Measurements from ENCODE around the gene MYO3B. TPM values are rescaled to one million over a fixed set of nuclear protein-coding genes. Genes with fewer than 3 reads are reported as not detected.

The MYO3B gene
- total RNA-seq, 1 experiment from 2014 or later, result 0.52 TPM

DNA sequence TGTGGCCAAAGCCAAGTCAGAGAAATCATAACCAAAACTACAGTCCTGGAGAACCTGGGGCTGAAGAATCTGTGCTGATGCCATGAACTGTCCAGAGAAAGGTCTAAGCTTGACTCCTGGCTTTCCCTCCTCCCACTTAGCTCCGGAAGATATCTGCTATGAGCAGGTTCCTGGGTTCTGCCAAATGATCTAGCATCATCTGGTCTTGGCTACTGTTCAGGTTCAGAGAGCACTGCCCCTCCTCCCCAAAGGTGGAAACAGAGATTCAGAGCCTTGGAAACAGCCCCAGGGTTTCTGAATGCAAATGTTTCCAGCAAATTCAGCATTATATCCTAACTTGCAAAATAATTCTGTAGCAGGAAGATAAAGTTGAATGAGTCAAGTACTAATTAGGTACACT, 317.9 kb downstream of the MYO3B start:
- no peak overlapping the region for H3K4me3 ChIP-seq (ENCODE audit: low read depth, low read length, poor library complexity, severe bottlenecking)
- no peaks in the 10 kb centered on the region for H3K36me3 ChIP-seq (ENCODE audit: insufficient read depth, low read length, poor library complexity, severe bottlenecking)
- intact Hi-C loops (cut with micrococcal nuclease; ENCODE audit: unreplicated experiment), result no loop called here
- no peaks in the 10 kb centered on the region for H3K27me3 ChIP-seq (replicated peaks; ENCODE audit: insufficient read depth, low read depth, low read length, poor library complexity)
- ChIA-PET CTCF (no interaction called here), POLR2A (ENCODE audit: low non-redundant PET) (no interaction called here)
- no peaks in the 10 kb centered on the region for H3K4me1 ChIP-seq (ENCODE audit: insufficient read depth, low read length, poor library complexity, severe bottlenecking)
- no peak overlapping the region for H3K27ac ChIP-seq (ENCODE audit: low read depth, low read length, poor library complexity, severe bottlenecking)
- no peak for DNase-seq (ENCODE audit: low spot score)
- BruUV-seq (replicated peaks), result no TSS peak
- no peak for TF ChIP-seq CTCF (conservative IDR thresholded peaks at IDR 0.05; ENCODE audit: low read depth, low read length)
- no peak for TF ChIP-seq EZH2 (IDR thresholded peaks at IDR 0.05; ENCODE audit: borderline replicate concordance, low read depth, low read length, poor library complexity, severe bottlenecking)
- no peaks in the 10 kb centered on the region for H3K9me3 ChIP-seq (ENCODE audit: low read depth, low read length, poor library complexity, severe bottlenecking)

GRCh38 chr2:170498619-170499018, 320.7 kb downstream of the MYO3B start:
- TF ChIP-seq CTCF (conservative IDR thresholded peaks at IDR 0.05; ENCODE audit: low read depth, low read length) (no peak), EZH2 (IDR thresholded peaks at IDR 0.05; ENCODE audit: borderline replicate concordance, low read depth, low read length, poor library complexity, severe bottlenecking) (no peak)
- Histone ChIP-seq H3K4me3 (ENCODE audit: low read depth, low read length, poor library complexity, severe bottlenecking) (no peak overlapping the region), H3K9me3 (ENCODE audit: low read depth, low read length, poor library complexity, severe bottlenecking) (no peaks in the 10 kb centered on the region), H3K27me3 (replicated peaks; ENCODE audit: insufficient read depth, low read depth, low read length, poor library complexity) (no peaks in the 10 kb centered on the region), H3K27ac (ENCODE audit: low read depth, low read length, poor library complexity, severe bottlenecking) (no peak overlapping the region), H3K36me3 (ENCODE audit: insufficient read depth, low read length, poor library complexity, severe bottlenecking) (no peaks in the 10 kb centered on the region), H3K4me1 (ENCODE audit: insufficient read depth, low read length, poor library complexity, severe bottlenecking) (peaks cover 22% of the 10 kb centered on the region)
- POLR2A ChIA-PET (ENCODE audit: low non-redundant PET), result no interaction called here
- BruUV-seq (replicated peaks), result no TSS peak
- DNase-seq (ENCODE audit: low spot score), result no peak
- CTCF ChIA-PET, result no interaction called here
- intact Hi-C loops (cut with micrococcal nuclease; ENCODE audit: unreplicated experiment), result no loop called here

DNA sequence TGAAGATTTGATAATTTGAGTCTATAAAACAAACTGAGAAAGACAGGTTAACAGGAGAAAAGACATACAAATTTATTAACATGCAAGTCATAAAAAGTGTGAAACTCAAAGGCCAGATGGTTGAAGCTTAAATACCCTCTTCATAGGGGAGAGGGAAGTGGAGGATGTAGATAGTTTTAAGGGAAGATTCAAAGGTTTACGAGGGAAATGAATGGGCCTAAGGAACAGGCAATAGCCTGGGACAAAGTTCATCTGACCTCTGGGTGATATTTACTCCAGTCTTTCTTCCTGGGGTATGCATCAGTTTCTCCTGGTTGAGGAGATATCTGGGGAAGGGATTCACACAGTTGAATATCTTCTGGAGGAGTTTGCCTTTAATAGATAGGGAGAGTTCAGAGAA, 322.2 kb downstream of the MYO3B start:
- peaks cover 34% of the 10 kb centered on the region for H3K4me1 ChIP-seq (ENCODE audit: insufficient read depth, low read length, poor library complexity, severe bottlenecking)
- H3K27ac ChIP-seq (ENCODE audit: low read depth, low read length, poor library complexity, severe bottlenecking), result no peak overlapping the region
- intact Hi-C loops (cut with micrococcal nuclease; ENCODE audit: unreplicated experiment), result loop anchor here (10.0 kb wide), 1 partner anchor 215 kb away; the partner anchor contains the start of gene SP5
- POLR2A ChIA-PET (ENCODE audit: low non-redundant PET), result no interaction called here
- H3K36me3 ChIP-seq (ENCODE audit: insufficient read depth, low read length, poor library complexity, severe bottlenecking), result no peaks in the 10 kb centered on the region
- CTCF ChIA-PET, result no interaction called here
- no peak overlapping the region for H3K4me3 ChIP-seq (ENCODE audit: low read depth, low read length, poor library complexity, severe bottlenecking)
- no peaks in the 10 kb centered on the region for H3K9me3 ChIP-seq (ENCODE audit: low read depth, low read length, poor library complexity, severe bottlenecking)
- H3K27me3 ChIP-seq (replicated peaks; ENCODE audit: insufficient read depth, low read depth, low read length, poor library complexity), result no peaks in the 10 kb centered on the region
- DNase-seq (ENCODE audit: low spot score), result no peak
- no TSS peak for BruUV-seq (replicated peaks)
- TF ChIP-seq CTCF (conservative IDR thresholded peaks at IDR 0.05; ENCODE audit: low read depth, low read length) (no peak), EZH2 (IDR thresholded peaks at IDR 0.05; ENCODE audit: borderline replicate concordance, low read depth, low read length, poor library complexity, severe bottlenecking) (no peak)
